Pancreas (tissue), 10 donors: ENCODE data around the gene MYCBPAP. TPM values are rescaled to one million over a fixed set of nuclear protein-coding genes. Genes with fewer than 3 reads are reported as not detected.
A peak's percentile ranks its signal among the peaks of the same experiment; 100 is the strongest.

Experiments
- ATAC-seq, 4 donors: fragments of 200-7000 bp; cut with Tn5 transposase; one replicate each; pipeline versions ENCODE4 v1.8.0 to v1.9.1; 2020; ENCODE audit warnings: mild to moderate bottlenecking in 4 of 4, moderate library complexity in 4 of 4
- DNase-seq, 6 donors: peaks; one replicate each; pipeline ENCODE4 v3.0.0-alpha.2; 2020
- FAIRE-seq: peaks from 2 replicates; lab custom pipeline; 2012; peaks lifted over from hg19 to GRCh38; lab: Jason Lieb, UNC
- H3K27ac ChIP-seq, 4 donors: fragments of 200-600 bp; sonication (generic); 1 replicate in 3 of 4; 2 replicates in 1 of 4; pipeline versions ENCODE4 v1.5.0 to v1.8.0; 2020
- H3K27me3 ChIP-seq, 4 donors: fragments of 200-600 bp; one replicate each; pipeline ENCODE4 v1.8.0; 2021
- H3K36me3 ChIP-seq, 3 donors: fragments of 200-600 bp; sonication (generic) in 1 of 3; one replicate each; pipeline versions ENCODE4 v1.5.0 to v1.8.0; 2020 to 2021
- H3K4me1 ChIP-seq, 3 donors: fragments of 200-600 bp; one replicate each; pipeline ENCODE4 v1.8.0; 2021
- H3K4me3 ChIP-seq, 4 donors: fragments of 200-600 bp; sonication (generic) in 2 of 4; one replicate each; pipeline versions ENCODE4 v1.5.0 to v1.8.0; 2020 to 2021
- H3K9me3 ChIP-seq, 4 donors: fragments of 200-600 bp; one replicate each; pipeline ENCODE4 v1.8.0; 2021
- CTCF ChIP-seq, 4 donors: fragments of 200-600 bp; sonication (generic) in 3 of 4; IDR thresholded peaks; one replicate each; pipeline versions ENCODE4 v1.5.0 to v1.8.0; 2021; ENCODE audit warnings: antibody characterized with exemption in 4 of 4
- WGBS, 2 donors: extraction: QIAGEN DNeasy Blood & Tissue Kit; methylation state at CpG; one replicate each; pipeline ENCODE4 v1.1.7; 2013; 5-methylcytosine and 5-hydroxymethylcytosine counted together
- intact Hi-C, 3 donors: fragments of 100-400 bp; cut with DNase I; formaldehyde crosslinking; loops; one replicate each; pipeline versions ENCODE4 v1.11.1 to v1.14.2; 2022
- polyA plus RNA-seq, 2 donors: library from polyadenylated mRNA; stranded (reverse); fragments of 200-250 nt; gene quantifications; one replicate each; pipeline ENCODE4 v1.2.3, GENCODE V29; 2013
- total RNA-seq, 6 donors: library from RNA; stranded (reverse); fragmentation: NEBNext Ultra II Directional in 4 of 6; extraction: Animal tissue kit (Norgen Biotek cat#: 25700) in 4 of 6; gene quantifications; one replicate each; pipeline versions ENCODE4 v1.2.1 to v1.2.4, GENCODE V29; 2021 to 2023
- donor health status: healthy with polysubstance abuse.
- donor health status: DM: no; HTN: no; CAD: no; lungs with moderate emphysema.
- donor health status: DM: no; HTN: no; CAD: no.
- donor health status: control.
- donor health status: control.
- donor health status: Bipolar disorder and iron deficiency.
- donor health status: DM: yes; HTN: yes; CAD: no.
- donor health status: DM: no; HTN: no; CAD: no.
- donor health status: DM: no; HTN: no; CAD: no.
- donor health status: DM: yes; HTN: yes; CAD: no.

MYCBPAP gene
- total and polyA plus RNA-seq, 8 donors = 0.43 to 1.7 (median 1.0) TPM

GRCh38 chr17:50499270-50499669 is 9.0 kb upstream of the MYCBPAP start:
- no peak overlapping the region for H3K4me3 ChIP-seq
- no peak for TF ChIP-seq CTCF (IDR thresholded peaks at IDR 0.05)
- FAIRE-seq = no peak
- H3K9me3 ChIP-seq = no peaks in the 10 kb centered on the region
- no peak overlapping the region for H3K27ac ChIP-seq
- H3K36me3 ChIP-seq = no peaks in the 10 kb centered on the region
- intact Hi-C loops = no loop called here
- no peak for ATAC-seq
- no peak for DNase-seq
- no peaks in the 10 kb centered on the region for H3K4me1 ChIP-seq
- no peaks in the 10 kb centered on the region for H3K27me3 ChIP-seq

- TF ChIP-seq CTCF (IDR thresholded peaks at IDR 0.05) = no peak
- WGBS, 2 donors = 94 to 97% methylated on average over 2 of the region's 2 CpGs
- DNase-seq (no peak), ATAC-seq (no peak), FAIRE-seq (no peak)
- H3K4me1 ChIP-seq = no peaks in the 10 kb centered on the region
- H3K27me3 ChIP-seq = no peaks in the 10 kb centered on the region
- H3K27ac ChIP-seq = no peak overlapping the region
- intact Hi-C loops = no loop called here
- no peaks in the 10 kb centered on the region for H3K9me3 ChIP-seq
- no peak overlapping the region for H3K4me3 ChIP-seq
- H3K36me3 ChIP-seq = no peaks in the 10 kb centered on the region
Observed at GRCh38 chr17:50499721-50500120, 8.5 kb upstream of the MYCBPAP start.

- intact Hi-C loops = no loop called here
- 18 to 26% methylated on average over 5 of the region's 5 CpGs for WGBS, 2 donors
- H3K9me3 ChIP-seq = no peaks in the 10 kb centered on the region
- no peaks in the 10 kb centered on the region for H3K4me1 ChIP-seq
- no peak overlapping the region for H3K4me3 ChIP-seq
- H3K27me3 ChIP-seq = no peaks in the 10 kb centered on the region
- DNase-seq (peak in 1 of 6 donors; percentile 33), ATAC-seq (peak in 3 of 4 donors; percentile 36 to 73 (median 69)), FAIRE-seq (no peak)
- no peak overlapping the region for H3K27ac ChIP-seq
- TF ChIP-seq CTCF (IDR thresholded peaks at IDR 0.05) = peak in 2 of 4 donors; percentile 15 to 16
- no peaks in the 10 kb centered on the region for H3K36me3 ChIP-seq
Observed at GRCh38 chr17:50501054-50501453, 7.2 kb upstream of the MYCBPAP start.

GRCh38 chr17:50502301-50502990 is 5.8 kb upstream of the MYCBPAP start:
- H3K9me3 ChIP-seq = no peaks in the 10 kb centered on the region

More at GRCh38 chr17:50502301-50502990, 5.8 kb upstream of the MYCBPAP start:
- TF ChIP-seq CTCF (IDR thresholded peaks at IDR 0.05) = no peak
- Histone ChIP-seq H3K27me3 (no peaks in the 10 kb centered on the region), H3K4me3 (no peak overlapping the region), H3K4me1 (no peaks in the 10 kb centered on the region), H3K36me3 (no peaks in the 10 kb centered on the region), H3K27ac (no peak overlapping the region)
- no peak for ATAC-seq
- no peak for DNase-seq
- FAIRE-seq = no peak
- 87 to 91% methylated on average over 9 of the region's 9 CpGs for WGBS, 2 donors
- intact Hi-C loops = no loop called here
